H9 (cell line): ENCODE results near the gene ALPG. TPM values are rescaled to one million over a fixed set of nuclear protein-coding genes. Genes with fewer than 3 reads are reported as not detected.
"Not testable (repeated sequence)": the region's sequence is repeated elsewhere in the genome, so short reads cannot be mapped to it uniquely, and the experiment has no call there.

ENCODE experiments used
- DNase-seq: peaks from one replicate; pipeline ENCODE4 v3.0.0-alpha.2; 2017
- H2AFZ ChIP-seq: one replicate; pipeline ENCODE4 v1.6.1; 2013; ENCODE audit warnings: mild to moderate bottlenecking, low read length, control low read depth, moderate library complexity
- H2AK5ac ChIP-seq: 2 replicates; pipeline ENCODE4 v1.6.1; 2013; ENCODE audit warnings: low read length, control low read depth, mixed read lengths; ENCODE audit not compliant: insufficient read length
- H2BK120ac ChIP-seq: one replicate; pipeline ENCODE4 v1.6.1; 2013; ENCODE audit warnings: low read depth, mild to moderate bottlenecking, low read length, control low read depth, inconsistent platforms; ENCODE audit not compliant: poor library complexity, severe bottlenecking
- H2BK12ac ChIP-seq: 2 replicates; pipeline ENCODE4 v1.6.1; 2013; ENCODE audit warnings: low read length, control low read depth, mixed read lengths, low read depth; ENCODE audit not compliant: insufficient read length
- H2BK15ac ChIP-seq: 2 replicates; pipeline ENCODE4 v1.6.1; 2013; ENCODE audit warnings: low read depth, low read length, control low read depth
- H2BK20ac ChIP-seq: one replicate; pipeline ENCODE4 v1.6.1; 2013; ENCODE audit warnings: low read depth, mild to moderate bottlenecking, low read length, control low read depth, inconsistent platforms; ENCODE audit not compliant: poor library complexity, severe bottlenecking
- H2BK5ac ChIP-seq: 2 replicates; pipeline ENCODE4 v1.6.1; 2013; ENCODE audit warnings: low read length, control low read depth, mixed read lengths; ENCODE audit not compliant: insufficient read length
- H3K14ac ChIP-seq: 2 replicates; pipeline ENCODE4 v1.6.1; 2013; ENCODE audit warnings: low read length, control low read depth; ENCODE audit not compliant: insufficient read depth
- H3K18ac ChIP-seq: 2 replicates; pipeline ENCODE4 v1.6.1; 2013; ENCODE audit warnings: low read depth, mild to moderate bottlenecking, mixed read lengths, low read length, control low read depth; ENCODE audit not compliant: insufficient read length
- H3K23ac ChIP-seq: 2 replicates; pipeline ENCODE4 v1.6.1; 2013; ENCODE audit warnings: low read length, control low read depth, mixed read lengths, low read depth; ENCODE audit not compliant: insufficient read length
- H3K23me2 ChIP-seq: 2 replicates; pipeline ENCODE4 v1.6.1; 2013; ENCODE audit warnings: low read depth, mild to moderate bottlenecking, mixed read lengths, low read length, control low read depth; ENCODE audit not compliant: insufficient read length, poor library complexity, severe bottlenecking
- H3K27ac ChIP-seq: 2 replicates; pipeline ENCODE4 v1.5.1; 2013; ENCODE audit warnings: low read length, control low read depth, mixed read lengths, low read depth; ENCODE audit not compliant: insufficient read length
- H3K27me3 ChIP-seq: 2 replicates; pipeline ENCODE4 v1.6.1; 2013; ENCODE audit warnings: low read length, control low read depth, inconsistent platforms; ENCODE audit not compliant: insufficient read depth
- H3K4ac ChIP-seq: 2 replicates; pipeline ENCODE4 v1.6.1; 2013; ENCODE audit warnings: low read depth, mild to moderate bottlenecking, control low read depth, inconsistent platforms, low read length, moderate library complexity
- H3K4me1 ChIP-seq: 2 replicates; pipeline ENCODE4 v1.6.1; 2013; ENCODE audit warnings: low read length, control low read depth, inconsistent platforms; ENCODE audit not compliant: insufficient read depth
- H3K4me2 ChIP-seq: 2 replicates; pipeline ENCODE4 v1.6.1; 2013; ENCODE audit warnings: low read length, control low read depth, mixed read lengths; ENCODE audit not compliant: insufficient read length, insufficient read depth
- H3K56ac ChIP-seq: 2 replicates; pipeline ENCODE4 v1.6.1; 2013; ENCODE audit warnings: low read depth, mild to moderate bottlenecking, mixed read lengths, low read length, control low read depth; ENCODE audit not compliant: insufficient read length
- H3K79me1 ChIP-seq: 2 replicates; pipeline ENCODE4 v1.6.1; 2013; ENCODE audit warnings: low read depth, mild to moderate bottlenecking, moderate library complexity, low read length, control low read depth, inconsistent platforms; ENCODE audit not compliant: insufficient read depth, poor library complexity, severe bottlenecking
- H3K79me2 ChIP-seq: 2 replicates; pipeline ENCODE4 v1.6.1; 2013; ENCODE audit warnings: low read length, control low read depth, inconsistent platforms; ENCODE audit not compliant: insufficient read depth
- H3K9ac ChIP-seq: 2 replicates; pipeline ENCODE4 v1.6.1; 2013; ENCODE audit warnings: low read length, control low read depth, mixed read lengths; ENCODE audit not compliant: insufficient read length; ENCODE audit errors: extremely low read depth
- H3K9me3 ChIP-seq: one replicate; pipeline ENCODE4 v1.6.1; 2013; ENCODE audit warnings: low read depth, low read length, inconsistent platforms; ENCODE audit not compliant: control insufficient read depth
- H3T11ph ChIP-seq: one replicate; pipeline ENCODE4 v1.6.1; 2013; ENCODE audit warnings: mild to moderate bottlenecking, low read length, control low read depth, inconsistent platforms
- H4K20me1 ChIP-seq: one replicate; pipeline ENCODE4 v1.6.1; 2013; ENCODE audit not compliant: control insufficient read depth, insufficient read length, insufficient read depth
- H4K5ac ChIP-seq: 2 replicates; pipeline ENCODE4 v1.6.1; 2013; ENCODE audit warnings: low read depth, mild to moderate bottlenecking, mixed read lengths, low read length, control low read depth; ENCODE audit not compliant: insufficient read length
- H4K8ac ChIP-seq: replicated peaks from 2 replicates; pipeline ENCODE4 v1.6.1; 2013; ENCODE audit warnings: low read length, control low read depth, mixed read lengths, low read depth; ENCODE audit not compliant: insufficient read length
- H4K91ac ChIP-seq: 2 replicates; pipeline ENCODE4 v1.6.1; 2013; ENCODE audit warnings: low read depth, mild to moderate bottlenecking, moderate library complexity, mixed read lengths, low read length, control low read depth; ENCODE audit not compliant: insufficient read length
- H3K27ac Mint-ChIP-seq, 3 experiments: 2 replicates in 2 of 3; 3 replicates in 1 of 3; pipeline ENCODE4 v1.8.0; 2020 to 2021; ENCODE audit warnings: mixed read lengths in 3 of 3, mild to moderate bottlenecking in 1 of 3, moderate library complexity in 1 of 3
- H3K27me3 Mint-ChIP-seq: 2 replicates; pipeline ENCODE4 v1.8.0; 2021; ENCODE audit warnings: low read depth, mild to moderate bottlenecking, moderate library complexity, mixed read lengths
- H3K36me3 Mint-ChIP-seq, 3 experiments: 2 replicates in 2 of 3; 3 replicates in 1 of 3; pipeline ENCODE4 v1.8.0; 2020 to 2021; ENCODE audit warnings: low read depth in 3 of 3, mixed read lengths in 3 of 3; ENCODE audit not compliant: insufficient read depth in 1 of 3
- H3K4me1 Mint-ChIP-seq, 2 experiments: 2 replicates each; pipeline ENCODE4 v1.8.0; 2020; ENCODE audit warnings: mixed read lengths in 2 of 2
- H3K4me3 Mint-ChIP-seq, 2 experiments: 2 replicates in 1 of 2; 3 replicates in 1 of 2; pipeline ENCODE4 v1.8.0; 2020 to 2021; ENCODE audit warnings: mild to moderate bottlenecking in 2 of 2, mixed read lengths in 2 of 2, moderate library complexity in 1 of 2
- H3K9me3 Mint-ChIP-seq, 2 experiments: 2 replicates in 1 of 2; 3 replicates in 1 of 2; pipeline ENCODE4 v1.8.0; 2020; ENCODE audit warnings: mild to moderate bottlenecking in 2 of 2, mixed read lengths in 2 of 2, moderate library complexity in 1 of 2
- CTCF ChIP-seq: fragments of 200-600 bp; sonication (generic); conservative IDR thresholded peaks from 3 replicates; pipeline ENCODE4 v1.8.0; 2021; ENCODE audit warnings: antibody characterized with exemption, mild to moderate bottlenecking
- WGBS: extraction: QIAGEN DNeasy Blood & Tissue Kit; methylation state at CpG from one replicate; pipeline ENCODE4 v1.1.7; 2013; ENCODE audit warnings: missing lambda C conversion rate, low lambda C conversion rate, mixed read lengths; ENCODE audit not compliant: insufficient read length; ENCODE audit errors: extremely low coverage; 5-methylcytosine and 5-hydroxymethylcytosine counted together
- total RNA-seq: library from RNA; stranded (reverse); gene quantifications from 2 replicates; pipeline ENCODE4 v1.2.1, GENCODE V29; 2021

Gene ALPG
- total RNA-seq, 1 experiment from 2014 or later, result 1.3 TPM

GRCh38 chr2:232369126-232369951 lies 37.3 kb upstream of the ALPG start:
- H3K4me3 Mint-ChIP-seq, result no peak overlapping the region
- no peak overlapping the region for H2AK5ac ChIP-seq
- H3K4me1 Mint-ChIP-seq, result peaks cover 17 to 36% of the 10 kb centered on the region in 2 experiments
- H3K4ac ChIP-seq, result no peak overlapping the region
- no peaks in the 10 kb centered on the region for H4K20me1 ChIP-seq
- H2BK15ac ChIP-seq, result no peak overlapping the region
- no peak overlapping the region for H2BK20ac ChIP-seq
- no peak overlapping the region for H3K14ac ChIP-seq
- H2BK12ac ChIP-seq, result no peak overlapping the region
- H3K79me1 ChIP-seq, result no peaks in the 10 kb centered on the region
- H3K23me2 ChIP-seq, result no peaks in the 10 kb centered on the region
- no peak overlapping the region for H4K8ac ChIP-seq
- H3K79me2 ChIP-seq, result no peaks in the 10 kb centered on the region
- no peaks in the 10 kb centered on the region for H3K4me1 ChIP-seq
- no peak overlapping the region for H3K27ac Mint-ChIP-seq
- no peak overlapping the region for H3K18ac ChIP-seq
- peaks cover 0 to under 1% (median 0%) of the 10 kb centered on the region in 3 experiments; a peak in 2 of 7 replicates for H3K36me3 Mint-ChIP-seq
- H2BK5ac ChIP-seq, result no peak overlapping the region
- no peak overlapping the region for H3K4me2 ChIP-seq
- H3K27me3 ChIP-seq, result no peaks in the 10 kb centered on the region
- H2AFZ ChIP-seq, result no peak overlapping the region
- H3K23ac ChIP-seq, result no peak overlapping the region
- H3K9me3 Mint-ChIP-seq, result no peaks in the 10 kb centered on the region
- H2BK120ac ChIP-seq, result no peak overlapping the region
- H4K5ac ChIP-seq, result no peak overlapping the region
- WGBS, result no CpG with 5 or more reads among the region's 15 CpGs
- no peak overlapping the region for H3T11ph ChIP-seq
- H4K91ac ChIP-seq, result no peak overlapping the region
- H3K9me3 ChIP-seq, result no peaks in the 10 kb centered on the region
- H3K27me3 Mint-ChIP-seq, result peaks cover 4% of the 10 kb centered on the region; the same call in 1 of the 2 replicates
- H3K56ac ChIP-seq, result no peak overlapping the region
- no peak for TF ChIP-seq CTCF
- DNase-seq, result no peak
- H3K27ac ChIP-seq, result no peak overlapping the region
- no peak overlapping the region for H3K9ac ChIP-seq

- not testable (repeated sequence) for H2BK5ac ChIP-seq, H3K9me3 Mint-ChIP-seq, H3K9ac ChIP-seq, H2BK12ac ChIP-seq, H3K27me3 Mint-ChIP-seq, H3K56ac ChIP-seq, H3K23ac ChIP-seq, H4K91ac ChIP-seq, H3K4me2 ChIP-seq, H2AFZ ChIP-seq, H4K8ac ChIP-seq, H3K4ac ChIP-seq, H3K79me1 ChIP-seq, H4K5ac ChIP-seq, H3K79me2 ChIP-seq, H3K27ac ChIP-seq, H3K27ac Mint-ChIP-seq, H2BK20ac ChIP-seq, H3K9me3 ChIP-seq, H3K27me3 ChIP-seq, DNase-seq, H3K18ac ChIP-seq, H4K20me1 ChIP-seq, H3K4me1 ChIP-seq, H3K4me3 Mint-ChIP-seq, H2AK5ac ChIP-seq, H3K14ac ChIP-seq, H2BK15ac ChIP-seq, H3K23me2 ChIP-seq, H3K36me3 Mint-ChIP-seq, H3T11ph ChIP-seq, H2BK120ac ChIP-seq
- no CpG with 5 or more reads among the region's 12 CpGs for WGBS
- peaks cover 23 to 43% of the 10 kb centered on the region in 2 experiments for H3K4me1 Mint-ChIP-seq
Observed at GRCh38 chr2:232370007-232370406, 36.6 kb upstream of the ALPG start.
